ENCODE results near the gene WDR45B.

WDR45B gene

DNA sequence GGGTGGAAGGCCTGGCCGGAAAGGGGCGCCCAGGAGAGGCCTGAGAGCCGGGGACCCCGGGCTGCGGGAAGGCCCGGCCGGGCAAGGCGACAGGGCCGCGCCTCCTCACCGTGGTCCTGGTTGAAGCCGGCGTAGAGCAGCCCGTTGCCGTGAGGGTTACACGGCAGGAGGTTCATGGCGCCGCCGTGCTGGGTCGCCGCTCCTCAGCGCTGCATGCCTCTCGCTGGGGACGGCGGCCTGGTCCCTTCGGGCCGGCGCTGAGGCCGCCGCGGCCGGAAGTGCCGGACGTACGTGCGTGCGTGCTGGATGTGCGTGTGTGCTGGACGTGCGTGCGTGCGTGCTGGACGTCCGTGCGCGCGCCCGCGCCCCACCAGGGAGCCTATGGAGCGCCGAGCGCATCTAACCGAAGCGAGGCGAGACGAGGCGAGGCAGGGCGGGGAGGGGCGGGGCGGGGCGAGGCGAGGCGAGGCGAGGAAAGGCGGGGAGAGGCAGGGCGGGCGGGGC, at the start of gene WDR45B:
Gene WDR45B, minus strand, starts transcription at position 280 of the 504 bp plus-strand sequence. Its CDS starts 104 bp downstream, at position 176.
- Mint-ChIP-seq H3K27ac (peak within 1 kb of the TSS; percentile 90), H3K36me3 (peaks cover 17% of the 10 kb centered on the region), H3K4me1 (peaks cover 28% of the 10 kb centered on the region), H3K9me3 (no peaks in the 10 kb centered on the region), H3K27me3 (peaks cover 15% of the 10 kb centered on the region), H3K4me3 (peak within 1 kb of the TSS; percentile 79)
- CTCF ChIA-PET: no interaction called here
- DNase-seq: peak; percentile 92

DNA sequence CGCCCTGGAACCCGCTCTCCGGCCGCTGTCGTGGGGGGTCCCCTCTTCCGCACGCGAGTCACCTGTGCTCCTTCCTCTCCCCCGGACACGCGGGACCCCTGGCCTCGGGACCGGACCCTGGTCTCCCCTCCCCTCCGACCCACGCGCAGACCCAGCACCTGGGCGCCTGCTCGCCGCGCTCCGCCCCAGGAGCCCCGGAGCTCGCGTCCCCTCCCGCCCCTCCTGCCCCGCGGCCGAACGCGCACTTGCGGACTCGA, 49.5 kb upstream of the WDR45B start:
- Mint-ChIP-seq H3K4me1 (peaks cover 4% of the 10 kb centered on the region), H3K36me3 (peaks cover 6% of the 10 kb centered on the region), H3K9me3 (peaks cover 12% of the 10 kb centered on the region), H3K27me3 (peaks cover 52% of the 10 kb centered on the region), H3K27ac (no peak overlapping the region), H3K4me3 (peak overlapping the region; percentile 54)
- DNase-seq: no peak
- CTCF ChIA-PET: no interaction called here

DNA sequence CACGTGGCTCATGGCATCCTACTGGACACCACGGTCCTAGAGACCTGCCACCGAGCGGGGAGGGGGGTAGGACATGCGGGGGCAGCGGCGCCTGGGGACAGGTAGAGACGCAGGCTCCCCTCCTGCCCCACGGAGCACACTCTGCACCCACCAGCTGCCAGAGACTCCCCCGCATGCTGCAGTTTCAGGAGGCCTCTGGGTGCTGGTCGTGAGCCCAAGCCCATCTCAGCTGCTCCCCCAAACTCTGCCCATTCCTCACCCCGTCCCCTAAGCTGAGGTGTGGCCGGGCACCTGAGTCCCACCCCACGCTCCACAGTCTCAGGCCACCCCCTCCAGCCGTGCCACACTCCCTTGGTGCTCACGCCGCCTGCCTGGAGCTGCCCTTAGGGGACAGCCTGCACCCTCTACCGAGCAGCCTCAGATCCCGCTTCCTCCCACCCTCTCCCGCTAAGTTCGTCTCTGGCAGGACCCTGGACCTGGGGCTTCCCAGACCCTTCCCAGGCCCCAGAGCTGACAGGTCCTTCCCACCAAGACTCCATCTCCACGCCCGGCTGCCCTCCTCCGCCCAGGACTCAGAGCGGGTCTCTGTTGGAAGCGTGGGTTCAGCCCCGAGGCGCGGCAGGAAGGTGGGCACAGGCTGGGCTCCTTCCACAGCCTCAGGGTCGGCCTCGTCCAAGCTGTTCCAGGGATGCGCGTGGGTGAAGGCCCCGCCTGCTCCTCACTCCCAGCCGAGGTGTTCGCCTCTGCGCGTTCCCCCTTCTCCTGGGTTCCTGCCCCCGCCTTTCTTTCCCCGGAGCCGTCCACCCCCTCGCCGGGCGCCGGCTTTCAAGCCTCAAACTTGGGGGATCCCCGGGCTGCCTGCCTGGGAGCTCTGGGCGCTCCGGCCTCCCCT, 48.9 kb upstream of the WDR45B start:
- Mint-ChIP-seq H3K27ac (no peak overlapping the region), H3K4me1 (peaks cover 4% of the 10 kb centered on the region)
- DNase-seq: peak; percentile 34

DNA sequence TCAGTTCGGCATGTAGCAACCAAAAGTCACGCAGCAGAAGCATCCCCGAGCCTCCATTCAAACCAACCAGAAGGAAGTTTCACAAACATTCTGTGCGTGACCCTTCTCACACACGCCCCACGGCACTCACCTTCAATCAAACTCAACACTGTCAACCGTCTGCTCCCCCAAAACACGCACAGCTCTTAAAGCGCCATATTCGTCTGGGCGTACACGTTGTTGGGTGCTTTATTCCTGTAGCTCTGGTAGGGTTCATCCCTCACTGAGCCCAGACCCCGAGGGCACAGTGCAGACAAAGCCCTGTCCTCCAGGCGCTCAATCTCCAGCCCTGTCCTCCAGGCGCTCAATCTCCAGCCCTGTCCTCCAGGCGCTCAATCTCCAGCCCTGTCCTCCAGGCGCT, 48.0 kb upstream of the WDR45B start:
- CTCF ChIA-PET: no interaction called here
- peak overlapping the region; percentile 7 for H3K4me3 Mint-ChIP-seq
- peaks cover 6% of the 10 kb centered on the region for H3K36me3 Mint-ChIP-seq
- peaks cover 52% of the 10 kb centered on the region for H3K27me3 Mint-ChIP-seq
- peak overlapping the region; percentile 20 for H3K27ac Mint-ChIP-seq
- peaks cover 4% of the 10 kb centered on the region for H3K4me1 Mint-ChIP-seq
- DNase-seq: no peak
- peaks cover 12% of the 10 kb centered on the region for H3K9me3 Mint-ChIP-seq

More for the DNA sequence above, 48.9 kb upstream of the WDR45B start:
- Mint-ChIP-seq H3K4me3 (peak overlapping the region; percentile 54), H3K27me3 (peaks cover 52% of the 10 kb centered on the region), H3K36me3 (peaks cover 6% of the 10 kb centered on the region), H3K9me3 (peaks cover 12% of the 10 kb centered on the region)
- CTCF ChIA-PET: no interaction called here

DNA sequence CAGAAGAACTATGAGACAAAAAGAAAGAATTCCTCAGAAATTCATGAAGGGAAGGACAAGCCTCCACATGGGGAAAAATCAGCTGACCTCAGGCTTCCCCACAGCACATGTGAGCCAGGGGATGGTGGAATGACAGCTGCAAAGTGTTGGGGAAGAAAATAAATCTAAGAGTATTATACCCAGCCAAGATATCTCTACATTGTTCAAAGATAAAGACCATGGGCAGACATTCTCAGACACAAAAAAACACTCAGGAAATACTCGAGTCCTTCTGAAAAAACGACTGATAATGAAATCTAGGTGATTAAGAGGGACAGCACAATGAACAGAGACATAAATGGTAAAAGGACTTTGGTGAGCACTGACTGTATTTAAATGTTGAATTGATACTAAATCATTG, 46.4 kb upstream of the WDR45B start:
- Mint-ChIP-seq H3K4me1 (peaks cover 4% of the 10 kb centered on the region), H3K4me3 (no peak overlapping the region), H3K9me3 (peaks cover 12% of the 10 kb centered on the region), H3K27me3 (peaks cover 43% of the 10 kb centered on the region), H3K36me3 (peaks cover 6% of the 10 kb centered on the region), H3K27ac (no peak overlapping the region)
- no peak for DNase-seq
- CTCF ChIA-PET: interaction anchor here (0.6 kb wide), 1 partner anchor 40 kb away, joined by 3 read pairs; no protein-coding TSS in a partner anchor

DNA sequence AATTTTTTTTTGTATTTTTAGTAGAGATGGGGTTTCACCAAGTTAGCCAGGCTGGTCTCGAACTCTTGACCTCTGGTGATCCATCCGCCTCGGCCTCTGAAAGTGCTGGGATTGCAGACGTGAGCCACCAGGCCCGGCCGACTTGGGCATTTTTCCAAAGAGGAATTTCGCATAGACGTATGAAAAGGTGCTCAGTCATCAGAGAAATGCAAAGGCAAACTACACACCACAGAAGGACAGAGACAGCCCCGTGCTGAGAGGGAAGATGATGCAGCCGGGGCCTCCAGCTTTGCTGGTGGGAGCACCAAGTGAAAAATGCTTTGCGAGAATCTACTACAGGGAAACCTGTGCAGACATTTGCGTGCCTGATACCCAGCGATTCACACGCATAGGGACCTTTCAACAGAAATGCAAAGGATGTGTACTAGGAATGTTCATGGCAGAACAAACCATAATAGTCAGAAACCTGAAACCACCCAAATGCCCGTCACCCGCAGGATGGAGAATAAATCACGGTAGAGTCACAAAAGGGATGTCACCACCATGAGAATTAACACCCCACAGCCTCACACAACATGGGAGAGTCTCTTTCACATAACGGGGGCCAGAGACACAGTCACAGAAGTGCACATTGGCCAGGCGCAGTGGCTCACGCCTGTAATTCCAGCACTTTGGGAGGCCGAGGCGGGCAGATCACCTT, 45.1 kb upstream of the WDR45B start:
- CTCF ChIA-PET: no interaction called here
- Mint-ChIP-seq H3K36me3 (peaks cover 6% of the 10 kb centered on the region), H3K4me3 (no peak overlapping the region), H3K27me3 (peaks cover 36% of the 10 kb centered on the region), H3K4me1 (no peaks in the 10 kb centered on the region), H3K9me3 (peaks cover 12% of the 10 kb centered on the region), H3K27ac (no peak overlapping the region)
- DNase-seq: no peak

DNA sequence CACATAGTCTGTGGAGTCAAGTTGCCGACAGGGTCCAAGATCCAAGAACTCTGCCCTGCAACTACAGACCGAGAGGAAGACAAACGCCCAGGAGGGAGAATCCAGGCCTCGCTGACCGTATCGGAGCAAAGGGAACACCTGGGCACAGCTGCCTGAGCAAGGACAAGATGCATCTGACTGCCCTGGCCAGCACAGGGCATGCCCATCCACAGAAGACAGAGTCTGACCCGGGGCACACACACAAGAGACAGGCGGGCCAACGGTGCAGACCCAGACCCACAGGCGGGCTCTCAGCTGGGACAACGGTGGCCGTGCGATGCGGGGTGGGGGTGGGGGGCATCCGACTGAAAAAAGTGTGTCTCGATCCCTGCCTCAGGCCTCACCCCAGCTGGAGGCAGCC, 44.0 kb upstream of the WDR45B start:
- Mint-ChIP-seq H3K36me3 (peaks cover 6% of the 10 kb centered on the region), H3K27ac (no peak overlapping the region), H3K4me3 (no peak overlapping the region), H3K9me3 (peaks cover 12% of the 10 kb centered on the region), H3K4me1 (no peaks in the 10 kb centered on the region), H3K27me3 (peaks cover 29% of the 10 kb centered on the region)
- no peak for DNase-seq
- CTCF ChIA-PET: no interaction called here

DNA sequence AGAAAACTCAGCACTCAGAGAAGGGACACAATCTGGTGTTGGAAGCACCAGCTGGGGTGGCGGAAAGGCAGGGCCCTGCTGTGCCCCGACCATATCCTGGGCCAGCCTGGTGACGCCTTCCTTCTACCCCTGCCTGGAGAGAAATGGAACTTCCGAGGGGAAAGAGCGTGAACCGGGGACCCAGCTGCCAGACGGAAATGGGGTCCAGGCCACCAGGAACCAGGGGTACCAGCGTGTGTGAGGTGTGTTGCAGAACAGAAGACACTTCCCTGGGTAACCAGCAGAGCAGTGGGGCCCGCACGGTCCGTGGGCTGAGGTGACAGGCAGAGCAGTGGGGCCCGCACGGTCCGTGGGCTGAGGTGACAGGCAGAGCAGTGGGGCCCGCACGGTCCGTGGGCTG, 43.5 kb upstream of the WDR45B start:
- Mint-ChIP-seq H3K27me3 (peaks cover 24% of the 10 kb centered on the region), H3K4me1 (no peaks in the 10 kb centered on the region), H3K9me3 (peaks cover 12% of the 10 kb centered on the region), H3K27ac (no peak overlapping the region), H3K4me3 (no peak overlapping the region), H3K36me3 (peaks cover 6% of the 10 kb centered on the region)
- CTCF ChIA-PET: no interaction called here
- no peak for DNase-seq

DNA sequence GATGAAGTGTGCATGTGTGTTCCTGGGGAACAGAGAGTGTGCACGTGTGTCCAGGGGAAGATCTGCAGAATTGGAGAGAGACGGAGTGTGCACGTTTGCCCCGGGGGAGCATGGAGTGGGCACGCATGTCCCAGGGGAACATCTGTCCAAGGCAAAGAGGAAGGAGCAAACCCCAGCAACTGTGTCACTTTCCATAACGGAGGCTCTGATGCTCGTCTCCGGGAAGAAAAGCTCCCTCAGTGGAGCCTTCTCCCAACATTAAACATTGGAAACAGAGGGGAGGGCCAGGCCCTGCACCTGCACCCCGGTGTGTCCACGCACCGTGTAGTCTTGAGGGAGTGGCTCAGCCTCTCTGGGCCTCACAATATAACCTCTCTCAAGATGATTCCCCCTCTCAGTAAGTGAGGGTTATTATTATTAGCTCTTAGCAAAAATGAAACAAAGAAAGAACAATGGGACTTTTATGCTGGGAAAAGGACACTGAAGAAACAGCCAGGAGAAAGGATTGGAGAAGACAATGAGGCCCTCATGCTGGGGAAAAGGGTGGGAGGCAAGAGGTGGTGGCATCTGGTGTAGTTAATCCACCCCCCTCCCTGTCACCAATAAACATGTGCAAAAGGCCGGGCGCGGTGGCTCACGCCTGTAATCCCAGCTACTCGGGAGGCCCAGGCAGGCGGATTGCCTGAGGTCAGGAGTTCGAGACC, 42.7 kb upstream of the WDR45B start:
- H3K4me3 Mint-ChIP-seq: no peak overlapping the region
- CTCF ChIA-PET: no interaction called here
- no peaks in the 10 kb centered on the region for H3K4me1 Mint-ChIP-seq
- H3K27me3 Mint-ChIP-seq: peaks cover 16% of the 10 kb centered on the region
- H3K9me3 Mint-ChIP-seq: peaks cover 12% of the 10 kb centered on the region
- H3K36me3 Mint-ChIP-seq: peaks cover 6% of the 10 kb centered on the region
- no peak for DNase-seq
- no peak overlapping the region for H3K27ac Mint-ChIP-seq

DNA sequence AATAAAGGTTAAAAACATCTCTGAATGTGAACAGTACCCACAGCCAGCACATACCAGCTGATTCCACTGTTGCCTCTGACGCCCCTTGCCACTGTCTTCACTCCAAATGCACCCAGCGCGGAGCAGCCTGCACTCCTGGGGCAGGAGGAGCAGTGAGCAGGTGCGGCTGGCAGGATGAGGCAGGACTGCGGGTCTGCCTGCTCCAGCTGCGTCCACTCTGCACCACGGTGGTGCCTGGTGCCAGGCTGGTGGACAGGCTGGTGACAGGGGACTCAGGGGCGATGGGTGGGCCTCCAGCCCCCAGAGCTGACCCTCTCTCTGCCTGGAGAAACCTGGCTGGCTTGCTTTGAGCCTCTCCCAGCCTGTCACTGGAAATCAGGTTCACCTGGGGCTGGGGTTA, 40.8 kb upstream of the WDR45B start:
- CTCF ChIA-PET: no interaction called here
- Mint-ChIP-seq H3K27me3 (peaks cover 4% of the 10 kb centered on the region), H3K4me3 (no peak overlapping the region)

DNA sequence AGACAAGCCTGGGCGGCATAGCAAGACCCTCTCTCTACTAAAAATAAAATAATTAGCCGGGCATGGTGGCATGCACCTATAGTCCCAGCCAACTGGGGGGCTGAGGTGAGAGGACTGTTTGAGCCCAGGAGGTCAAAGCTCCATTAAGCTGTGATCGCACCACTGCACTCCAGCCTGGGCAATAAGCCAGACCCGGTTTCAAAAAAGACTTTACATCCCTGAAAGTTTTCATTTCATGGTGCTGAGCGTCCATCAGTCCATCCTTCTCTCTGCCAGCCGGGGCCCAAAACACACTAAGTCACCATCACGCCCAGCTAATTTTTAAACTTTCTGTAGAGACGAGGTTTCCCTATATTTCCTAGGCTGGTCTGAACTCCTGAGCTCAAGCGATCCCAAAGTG, 39.6 kb upstream of the WDR45B start:
- Mint-ChIP-seq H3K9me3 (no peaks in the 10 kb centered on the region), H3K4me3 (no peak overlapping the region), H3K4me1 (no peaks in the 10 kb centered on the region), H3K36me3 (no peaks in the 10 kb centered on the region), H3K27me3 (peaks cover 7% of the 10 kb centered on the region), H3K27ac (no peak overlapping the region)
- DNase-seq: no peak
- CTCF ChIA-PET: interaction anchor here (0.6 kb wide), 1 partner anchor 91 kb away, joined by 4 read pairs; no protein-coding TSS in a partner anchor

More for the DNA sequence above, 40.8 kb upstream of the WDR45B start:
- H3K27ac Mint-ChIP-seq: no peak overlapping the region
- DNase-seq: no peak
- peaks cover 3% of the 10 kb centered on the region for H3K9me3 Mint-ChIP-seq
- H3K4me1 Mint-ChIP-seq: no peaks in the 10 kb centered on the region
- H3K36me3 Mint-ChIP-seq: no peaks in the 10 kb centered on the region

DNA sequence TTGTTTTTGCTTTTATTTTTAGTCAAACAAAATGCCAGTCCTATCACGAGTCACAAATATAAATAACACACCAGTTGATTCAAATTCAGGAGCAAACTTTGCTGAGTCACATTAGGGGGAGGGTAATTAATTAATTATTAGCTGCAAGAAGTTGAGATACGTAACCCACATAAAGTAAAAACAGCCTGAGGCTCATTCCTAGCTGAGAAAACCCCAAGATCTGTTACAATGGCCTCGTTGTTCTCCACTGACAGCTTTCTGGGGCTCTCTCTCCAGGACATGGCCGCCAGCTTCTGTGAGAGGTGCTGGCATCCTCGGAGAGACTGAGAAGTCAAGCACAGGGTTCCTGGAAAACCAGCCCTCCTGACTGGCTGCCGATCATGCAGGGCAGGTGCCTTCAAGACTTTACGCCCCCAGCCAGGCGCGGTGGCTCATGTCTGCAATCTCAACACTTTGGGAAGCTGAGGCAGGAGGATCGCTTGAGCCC, 39.2 kb upstream of the WDR45B start:
- Mint-ChIP-seq H3K9me3 (no peaks in the 10 kb centered on the region), H3K36me3 (no peaks in the 10 kb centered on the region), H3K27me3 (peaks cover 7% of the 10 kb centered on the region), H3K4me3 (no peak overlapping the region), H3K27ac (no peak overlapping the region), H3K4me1 (no peaks in the 10 kb centered on the region)
- CTCF ChIA-PET: interaction anchor here (0.6 kb wide), 1 partner anchor 91 kb away, joined by 4 read pairs; no protein-coding TSS in a partner anchor
- no peak for DNase-seq

DNA sequence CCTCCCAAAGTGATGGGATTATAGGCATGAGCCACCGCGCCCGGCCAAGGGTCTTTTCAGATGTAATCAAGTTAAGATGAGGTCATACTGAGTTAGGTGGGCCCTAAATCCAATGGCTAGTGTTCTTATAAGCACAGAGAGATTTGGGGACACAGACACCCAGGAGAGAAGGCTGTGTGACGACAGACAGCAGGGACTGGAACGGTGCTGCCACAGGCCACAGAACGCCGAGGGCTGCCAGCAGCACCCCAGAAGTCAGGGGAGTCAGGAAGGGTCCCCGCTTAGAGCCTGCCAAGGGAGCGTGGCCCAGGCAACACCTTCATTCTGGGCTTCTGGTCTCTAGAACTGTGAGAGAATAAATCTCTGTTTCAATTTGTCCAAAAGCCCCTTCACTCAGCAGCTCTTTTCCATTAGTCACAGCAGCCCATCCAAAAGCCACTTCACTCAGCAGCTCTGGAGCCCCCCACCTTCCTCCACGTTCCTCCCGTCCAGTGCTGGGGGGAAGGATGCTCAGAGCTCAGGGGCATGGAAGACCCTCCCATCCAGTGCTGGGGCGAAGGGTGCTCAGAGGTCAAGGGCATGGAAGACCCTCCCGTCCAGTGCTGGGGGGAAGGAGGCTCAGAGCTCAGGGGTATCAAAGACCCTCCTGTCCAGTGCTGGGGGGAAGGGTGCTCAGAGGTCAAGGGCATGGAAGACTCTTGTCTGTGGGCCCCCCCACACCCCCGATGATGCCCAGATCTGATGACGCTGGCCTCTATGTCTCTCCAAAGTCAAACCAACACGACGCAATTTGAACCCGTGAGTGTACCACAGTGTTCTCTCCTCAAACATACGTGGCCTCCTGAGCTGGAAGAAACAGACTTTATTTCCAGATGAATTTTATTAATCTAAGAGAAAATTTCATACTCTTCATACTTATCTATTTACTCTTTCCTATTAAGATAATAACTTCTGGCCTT, 38.4 kb upstream of the WDR45B start:
- H3K27me3 Mint-ChIP-seq: peaks cover 7% of the 10 kb centered on the region
- DNase-seq: no peak
- H3K4me1 Mint-ChIP-seq: no peaks in the 10 kb centered on the region
- H3K36me3 Mint-ChIP-seq: peaks cover 6% of the 10 kb centered on the region
- no peak overlapping the region for H3K27ac Mint-ChIP-seq
- H3K4me3 Mint-ChIP-seq: no peak overlapping the region
- H3K9me3 Mint-ChIP-seq: peaks cover 4% of the 10 kb centered on the region
- CTCF ChIA-PET: interaction anchor here (1.2 kb wide), 1 partner anchor 18 kb away, joined by 4 read pairs; no protein-coding TSS in a partner anchor
